SIG-M5 (cell line): ENCODE data around the gene FAM153A.
"Not testable (repeated sequence)": the region's sequence is repeated elsewhere in the genome, so short reads cannot be mapped to it uniquely, and the experiment has no call there.

Experiments used
- DNase-seq: peaks from one replicate; lab custom pipeline; 2025; lab: John Stamatoyannopoulos, UW

Gene FAM153A

GRCh38 chr5:177724858-177725257 lies 57.8 kb downstream of the FAM153A start:
- not testable (repeated sequence) for DNase-seq

- not testable (repeated sequence) for DNase-seq
Observed at GRCh38 chr5:177723831-177724485, 58.7 kb downstream of the FAM153A start.

GRCh38 chr5:177722829-177723228 lies 59.9 kb downstream of the FAM153A start:
- not testable (repeated sequence) for DNase-seq

GRCh38 chr5:177719989-177720388 lies 62.7 kb downstream of the FAM153A start:
- DNase-seq, result not testable (repeated sequence)

GRCh38 chr5:177715423-177715822 lies 67.3 kb downstream of the FAM153A start:
- not testable (repeated sequence) for DNase-seq

- not testable (repeated sequence) for DNase-seq
Observed at GRCh38 chr5:177696100-177696499, 86.6 kb downstream of the FAM153A start.

GRCh38 chr5:177695356-177695930 lies 87.3 kb downstream of the FAM153A start:
- DNase-seq, result not testable (repeated sequence)

- not testable (repeated sequence) for DNase-seq
Observed at GRCh38 chr5:177694518-177694835, 88.2 kb downstream of the FAM153A start.

- DNase-seq, result not testable (repeated sequence)
Observed at GRCh38 chr5:177693671-177694517, 88.8 kb downstream of the FAM153A start.

GRCh38 chr5:177692969-177693368 lies 89.7 kb downstream of the FAM153A start:
- not testable (repeated sequence) for DNase-seq

- not testable (repeated sequence) for DNase-seq
Observed at GRCh38 chr5:177692507-177692906, 90.2 kb downstream of the FAM153A start.

GRCh38 chr5:177689011-177689610 lies 93.6 kb downstream of the FAM153A start:
- DNase-seq, result not testable (repeated sequence)

GRCh38 chr5:177688091-177688490 lies 94.6 kb downstream of the FAM153A start:
- DNase-seq, result not testable (repeated sequence)

- not testable (repeated sequence) for DNase-seq
Observed at GRCh38 chr5:177681920-177682319, 100.8 kb downstream of the FAM153A start.
